IPS-18c (cell line): Measurements from ENCODE around the gene TSHZ2.
"Not testable (repeated sequence)": the region's sequence is repeated elsewhere in the genome, so short reads cannot be mapped to it uniquely, and the experiment has no call there.

Experiments
- H3K4me3 ChIP-seq: 2 replicates; pipeline ENCODE4 v1.7.0; 2013; ENCODE audit warnings: low read depth, mild to moderate bottlenecking, low read length, moderate library complexity; ENCODE audit not compliant: insufficient read depth
- H3K9me3 ChIP-seq: one replicate; pipeline ENCODE4 v1.6.1; 2013; ENCODE audit warnings: mild to moderate bottlenecking, low read length, moderate library complexity; ENCODE audit not compliant: control insufficient read depth, insufficient read depth

TSHZ2 gene

DNA sequence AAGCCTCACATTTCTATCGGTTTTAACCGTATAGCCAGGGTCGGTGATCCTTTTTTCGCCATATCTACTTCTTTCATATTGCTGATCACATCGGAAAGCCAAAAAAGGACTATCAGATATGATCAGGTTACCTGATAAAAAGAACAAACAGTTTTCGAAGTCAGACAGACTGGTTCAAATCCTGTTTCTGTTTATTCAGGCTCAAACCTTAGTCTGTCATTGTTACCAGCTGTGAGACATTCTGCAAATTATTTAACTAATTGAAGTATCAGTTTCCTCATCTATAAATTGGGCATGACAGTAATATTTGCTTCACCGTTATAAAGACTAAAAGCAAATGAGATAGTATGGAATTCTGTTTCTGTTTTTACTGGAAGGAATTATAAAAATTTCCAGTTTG is 111.3 kb downstream of the TSHZ2 start:
- Histone ChIP-seq H3K4me3 (no peak overlapping the region), H3K9me3 (no peaks in the 10 kb centered on the region)

GRCh38 chr20:53084408-53084997 is 112.3 kb downstream of the TSHZ2 start:
- H3K4me3 ChIP-seq: no peak overlapping the region
- H3K9me3 ChIP-seq: no peaks in the 10 kb centered on the region

GRCh38 chr20:53085720-53086119 is 113.6 kb downstream of the TSHZ2 start:
- no peak overlapping the region for H3K4me3 ChIP-seq
- H3K9me3 ChIP-seq: no peaks in the 10 kb centered on the region

DNA sequence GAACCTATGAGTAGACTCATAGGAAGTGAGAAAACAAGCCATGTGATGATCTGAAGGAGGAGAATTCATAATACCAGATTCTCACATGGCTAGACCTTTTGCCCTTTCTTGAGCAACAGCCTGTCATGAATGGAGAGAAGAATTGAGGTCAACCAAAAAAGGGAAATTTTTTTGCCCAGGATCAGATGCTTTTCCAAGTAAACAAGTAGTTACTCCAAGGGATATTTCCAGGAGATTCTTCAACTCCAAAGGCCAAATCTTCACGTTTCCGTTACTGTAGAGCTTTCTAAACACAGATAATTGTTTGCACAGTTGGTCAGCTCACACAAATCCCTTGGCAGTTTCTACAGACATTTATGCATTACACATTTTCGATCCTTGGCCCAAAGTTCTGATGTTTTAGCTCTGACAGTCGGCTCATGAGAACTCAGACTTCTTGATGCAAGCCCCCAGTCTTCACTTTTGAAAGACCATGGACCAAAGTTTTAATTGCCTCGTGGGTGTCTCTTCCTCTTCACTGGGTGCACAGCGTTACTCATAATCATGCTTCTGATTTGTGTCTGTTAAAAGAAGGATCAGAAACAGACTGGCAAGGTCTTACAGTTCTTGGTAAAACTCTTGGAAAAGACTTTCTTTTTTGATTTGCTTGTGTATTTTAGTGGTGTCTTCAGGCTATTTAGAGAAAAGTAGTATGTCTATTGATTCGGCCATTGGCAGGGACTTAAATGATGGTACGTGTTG is 115.0 kb downstream of the TSHZ2 start:
- Histone ChIP-seq H3K4me3 (no peak overlapping the region), H3K9me3 (no peaks in the 10 kb centered on the region)

DNA sequence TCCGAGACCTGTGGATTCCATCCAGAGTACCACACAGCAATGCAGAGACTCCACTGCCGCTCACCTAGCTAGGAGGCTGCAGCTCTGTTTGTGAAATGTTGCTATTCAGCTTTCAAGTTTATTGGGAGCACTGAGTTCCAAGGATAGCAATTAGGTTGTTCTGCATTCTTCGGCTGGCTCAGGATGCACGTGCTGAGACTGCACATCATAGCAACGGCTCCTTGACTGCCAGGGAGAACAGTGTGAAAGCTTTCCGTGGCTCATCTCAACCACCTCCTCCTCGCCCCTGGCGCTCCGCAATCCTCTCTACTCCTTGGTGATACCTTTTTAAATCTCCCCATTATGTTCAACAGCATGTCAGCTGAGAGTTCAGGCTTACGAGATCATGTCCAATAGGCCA is 116.6 kb downstream of the TSHZ2 start:
- Histone ChIP-seq H3K4me3 (no peak overlapping the region), H3K9me3 (no peaks in the 10 kb centered on the region)

GRCh38 chr20:53089851-53090250 is 117.7 kb downstream of the TSHZ2 start:
- H3K4me3 ChIP-seq, H3K9me3 ChIP-seq: not testable (repeated sequence)

GRCh38 chr20:53091789-53092188 is 119.6 kb downstream of the TSHZ2 start:
- Histone ChIP-seq H3K4me3 (no peak overlapping the region), H3K9me3 (no peaks in the 10 kb centered on the region)

DNA sequence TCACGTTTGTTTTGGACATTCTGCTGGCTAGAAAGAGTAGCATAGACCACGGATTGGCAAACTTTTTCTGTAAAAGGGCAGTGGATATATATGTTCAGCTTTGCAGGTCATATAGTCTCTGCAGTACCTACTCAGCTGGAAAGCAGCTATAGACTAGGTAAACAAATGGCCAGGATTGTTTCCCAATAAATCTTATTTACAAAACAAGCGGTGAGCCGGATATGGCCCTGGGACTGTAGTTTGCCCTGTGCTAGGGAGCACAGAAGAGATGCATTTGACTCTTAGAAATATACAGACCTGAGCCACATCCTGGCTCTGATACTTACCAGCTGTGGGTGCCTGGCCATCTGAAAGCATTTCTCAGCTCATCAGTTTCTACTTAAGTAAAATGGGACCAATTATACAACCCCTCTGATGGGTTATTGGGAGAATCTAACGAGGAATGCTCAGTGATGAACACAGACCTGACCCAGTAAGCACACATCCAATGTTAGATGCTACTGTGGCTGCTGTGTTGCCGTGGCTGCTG is 120.7 kb downstream of the TSHZ2 start:
- H3K4me3 ChIP-seq: no peak overlapping the region
- H3K9me3 ChIP-seq: no peaks in the 10 kb centered on the region

- H3K9me3 ChIP-seq: no peaks in the 10 kb centered on the region
These were observed 125.2 kb downstream of the TSHZ2 start for GRCh38 chr20:53097371-53097770.

GRCh38 chr20:53097791-53098190 is 125.6 kb downstream of the TSHZ2 start:
- no peak overlapping the region for H3K4me3 ChIP-seq
- no peaks in the 10 kb centered on the region for H3K9me3 ChIP-seq

More at GRCh38 chr20:53097371-53097770, 125.2 kb downstream of the TSHZ2 start:
- no peak overlapping the region for H3K4me3 ChIP-seq

- Histone ChIP-seq H3K4me3 (no peak overlapping the region), H3K9me3 (no peaks in the 10 kb centered on the region)
These were observed 126.5 kb downstream of the TSHZ2 start for GRCh38 chr20:53098621-53099020.

GRCh38 chr20:53099856-53100255 is 127.7 kb downstream of the TSHZ2 start:
- no peak overlapping the region for H3K4me3 ChIP-seq
- H3K9me3 ChIP-seq: no peaks in the 10 kb centered on the region

DNA sequence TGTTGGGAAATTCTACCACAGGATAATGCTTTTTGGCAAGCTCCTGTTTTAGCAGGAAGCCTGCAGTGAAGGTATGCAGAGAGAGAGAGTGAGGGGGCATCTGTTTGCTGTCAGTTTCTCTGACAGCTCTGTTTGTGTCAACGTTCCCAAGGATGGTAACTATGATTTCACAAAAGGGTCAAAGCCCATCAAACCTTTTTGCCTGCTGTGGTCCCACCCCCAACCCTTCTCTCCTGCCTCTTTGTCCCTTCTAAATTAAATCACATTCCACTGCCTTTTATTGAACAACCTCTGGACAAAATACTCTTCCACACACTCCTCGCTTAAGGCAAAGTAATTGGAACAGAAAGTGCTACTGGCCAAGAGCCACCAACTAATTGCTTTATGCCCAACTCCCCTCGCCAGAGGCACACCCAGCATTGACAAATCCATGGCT is 128.3 kb downstream of the TSHZ2 start:
- no peak overlapping the region for H3K4me3 ChIP-seq
- H3K9me3 ChIP-seq: no peaks in the 10 kb centered on the region

DNA sequence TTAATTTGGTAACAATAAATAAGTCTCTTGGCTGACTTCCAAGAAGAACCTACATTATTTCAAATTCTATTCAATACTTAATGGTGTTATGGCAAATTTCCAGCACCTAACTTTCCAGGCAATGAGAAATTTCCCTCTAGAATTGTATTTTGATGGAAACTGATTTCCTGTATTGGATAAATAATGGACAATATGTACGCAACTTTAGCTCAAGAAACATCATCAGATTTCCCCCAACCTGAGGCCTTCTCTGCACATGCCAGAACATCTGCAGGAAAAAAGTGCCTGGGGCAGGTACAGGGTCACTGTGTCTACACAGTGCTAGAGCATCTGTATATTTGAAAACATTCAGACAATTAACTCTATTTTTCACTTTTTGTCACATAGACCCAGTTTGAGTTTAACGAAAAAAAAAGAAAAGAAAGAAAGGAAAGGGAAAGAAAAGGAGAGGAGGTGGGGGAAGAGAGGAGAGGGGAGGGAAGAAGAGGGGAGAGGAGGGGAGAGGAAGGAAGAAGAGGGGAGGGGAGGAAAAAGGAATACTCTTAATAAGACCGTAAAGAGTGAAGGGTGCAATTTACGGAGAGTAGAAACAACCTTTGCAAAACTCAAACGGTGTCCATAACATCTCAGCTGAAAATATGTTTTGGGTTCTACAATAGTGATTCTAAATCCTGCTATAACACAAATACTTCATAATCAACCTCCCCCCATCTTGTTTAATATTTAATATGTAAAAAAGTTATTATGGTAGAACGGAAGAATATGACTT is 130.0 kb downstream of the TSHZ2 start:
- H3K4me3 ChIP-seq: no peak overlapping the region
- H3K9me3 ChIP-seq: no peaks in the 10 kb centered on the region

GRCh38 chr20:53103124-53103523 is 131.0 kb downstream of the TSHZ2 start:
- no peaks in the 10 kb centered on the region for H3K9me3 ChIP-seq
- H3K4me3 ChIP-seq: no peak overlapping the region

DNA sequence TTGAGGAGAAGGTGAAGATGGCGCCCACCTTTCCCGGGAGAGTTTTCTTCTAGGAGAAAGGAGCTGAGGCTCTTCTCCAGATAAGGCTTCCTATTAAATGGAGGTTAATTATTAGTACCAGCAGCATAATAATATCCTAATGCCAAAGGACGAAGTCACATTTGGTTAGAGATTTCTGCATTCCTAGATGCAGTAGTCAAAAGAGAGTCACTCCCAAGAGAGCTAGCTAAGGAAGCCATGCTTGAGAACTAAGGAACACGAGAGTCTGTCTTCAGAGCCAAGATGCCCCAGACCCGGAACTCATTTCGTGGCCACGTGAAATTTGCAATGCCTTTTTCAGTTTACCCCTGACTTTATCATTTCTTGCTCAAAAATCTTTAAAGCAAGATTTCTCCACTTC is 132.7 kb downstream of the TSHZ2 start:
- Histone ChIP-seq H3K9me3 (no peaks in the 10 kb centered on the region), H3K4me3 (no peak overlapping the region)

GRCh38 chr20:53116733-53117132 is 144.6 kb downstream of the TSHZ2 start:
- H3K9me3 ChIP-seq: no peaks in the 10 kb centered on the region
- H3K4me3 ChIP-seq: no peak overlapping the region

DNA sequence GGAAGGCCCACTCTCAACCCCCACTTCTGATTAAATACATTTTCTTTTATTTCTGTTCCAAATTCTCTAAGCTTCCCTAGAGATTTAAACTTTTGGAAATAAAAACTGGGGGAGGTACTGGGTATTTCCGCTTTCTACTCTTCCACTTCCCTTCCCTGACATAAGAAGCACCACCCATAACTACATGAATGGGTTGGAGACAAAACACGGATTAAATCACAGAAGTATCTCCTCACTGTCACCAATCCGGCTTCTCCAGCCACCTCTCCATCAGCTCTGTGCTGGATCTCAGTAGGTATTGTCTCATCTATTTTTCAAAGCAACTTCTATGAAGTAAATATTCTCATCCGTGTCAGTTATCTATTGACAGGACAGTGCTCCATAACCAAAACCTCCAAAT is 150.7 kb downstream of the TSHZ2 start:
- no peak overlapping the region for H3K4me3 ChIP-seq
- H3K9me3 ChIP-seq: no peaks in the 10 kb centered on the region
